ENCODE data around the gene GAB2.
"Not testable (repeated sequence)": the region's sequence is repeated elsewhere in the genome, so short reads cannot be mapped to it uniquely, and the experiment has no call there.

GAB2 gene

GRCh38 chr11:78271801-78272200, 145.8 kb downstream of the GAB2 start:
- not testable (repeated sequence) for DNase-seq

- DNase-seq: no peak
Observed at GRCh38 chr11:78270971-78271370, 146.6 kb downstream of the GAB2 start.

- DNase-seq: no peak
Observed at GRCh38 chr11:78269806-78270205, 147.8 kb downstream of the GAB2 start.

GRCh38 chr11:78268591-78269410, 148.8 kb downstream of the GAB2 start:
- DNase-seq: no peak

GRCh38 chr11:78266451-78266850, 151.2 kb downstream of the GAB2 start:
- peak; percentile 89 for DNase-seq

- DNase-seq: no peak
Observed at GRCh38 chr11:78265326-78265725, 152.3 kb downstream of the GAB2 start.

GRCh38 chr11:78262691-78263090, 154.9 kb downstream of the GAB2 start:
- DNase-seq: no peak

GRCh38 chr11:78262238-78262637, 155.4 kb downstream of the GAB2 start:
- DNase-seq: no peak

GRCh38 chr11:78261828-78262227, 155.8 kb downstream of the GAB2 start:
- DNase-seq: no peak

- peak; percentile 84 for DNase-seq
Observed at GRCh38 chr11:78261367-78261766, 156.3 kb downstream of the GAB2 start.

- no peak for DNase-seq
Observed at GRCh38 chr11:78259777-78260487, 157.7 kb downstream of the GAB2 start.

- DNase-seq: no peak
Observed at GRCh38 chr11:78257654-78258053, 160.0 kb downstream of the GAB2 start.

- no peak for DNase-seq
Observed at GRCh38 chr11:78256962-78257361, 160.7 kb downstream of the GAB2 start.

GRCh38 chr11:78255919-78256318, 161.7 kb downstream of the GAB2 start:
- no peak for DNase-seq

- DNase-seq: no peak
Observed at GRCh38 chr11:78254268-78254667, 163.4 kb downstream of the GAB2 start.

GRCh38 chr11:78253797-78254196, 163.8 kb downstream of the GAB2 start:
- no peak for DNase-seq

- no peak for DNase-seq
Observed at GRCh38 chr11:78251083-78251775, 166.4 kb downstream of the GAB2 start.

GRCh38 chr11:78250099-78250498, 167.5 kb downstream of the GAB2 start:
- DNase-seq: no peak

GRCh38 chr11:78248903-78249302, 168.7 kb downstream of the GAB2 start:
- no peak for DNase-seq

- DNase-seq: no peak
Observed at GRCh38 chr11:78248191-78248590, 169.4 kb downstream of the GAB2 start.

- no peak for DNase-seq
Observed at GRCh38 chr11:78244546-78245255, 172.9 kb downstream of the GAB2 start.

GRCh38 chr11:78244080-78244479, 173.5 kb downstream of the GAB2 start:
- no peak for DNase-seq

GRCh38 chr11:78241475-78241874, 176.1 kb downstream of the GAB2 start:
- no peak for DNase-seq
